CD4-positive, alpha-beta T cell (primary cell): ENCODE measurements around the gene RXFP4. TPM values are rescaled to one million over a fixed set of nuclear protein-coding genes. Genes with fewer than 3 reads are reported as not detected.

ENCODE experiments used
- ATAC-seq: fragments of 200-7000 bp; cut with Tn5 transposase; one replicate; pipeline ENCODE4 v1.10.0; 2022; ENCODE audit warnings: mild to moderate bottlenecking; ENCODE audit not compliant: poor library complexity
- CTCF ChIA-PET: fragments of 350-600 bp; sonication (Branson Sonifier 250); formaldehyde crosslinking; loops from one replicate; lab custom pipeline; 2021; ENCODE audit warnings: antibody characterized with exemption, inconsistent platforms; lab: Charles Lee
- POLR2A ChIA-PET: fragments of 350-600 bp; sonication (Branson Sonifier 250); formaldehyde crosslinking; loops from one replicate; lab custom pipeline; 2021; ENCODE audit warnings: antibody characterized with exemption, inconsistent platforms; lab: Charles Lee
- DNase-seq, 14 experiments: peaks; one replicate each; pipeline ENCODE4 v3.0.0-alpha.2; 2013 to 2020; ENCODE audit warnings: mixed read lengths in 2 of 14
- H3K27ac ChIP-seq, 2 donors: one replicate each; pipeline versions ENCODE4 v1.5.1 to v1.7.0; 2013; ENCODE audit warnings: low read length in 2 of 2, low read depth in 1 of 2, mild to moderate bottlenecking in 1 of 2
- H3K27me3 ChIP-seq, 2 experiments: 1 replicate in 1 of 2; 2 replicates in 1 of 2; pipeline versions ENCODE4 v1.6.1 to v1.7.0; 2013; ENCODE audit warnings: low read length in 2 of 2, control low read depth in 1 of 2, mild to moderate bottlenecking in 1 of 2, moderate library complexity in 1 of 2; ENCODE audit not compliant: insufficient read depth in 2 of 2, control insufficient read depth in 1 of 2
- H3K36me3 ChIP-seq: one replicate; pipeline ENCODE4 v1.6.1; 2013; ENCODE audit warnings: low read length, control low read depth; ENCODE audit not compliant: insufficient read depth
- H3K4me1 ChIP-seq: one replicate; pipeline ENCODE4 v1.6.1; 2013; ENCODE audit warnings: low read length, control low read depth; ENCODE audit not compliant: insufficient read depth
- H3K4me3 ChIP-seq: one replicate; pipeline ENCODE4 v1.5.1; 2013; ENCODE audit warnings: mild to moderate bottlenecking, low read length, moderate library complexity
- H3K9me3 ChIP-seq, 2 experiments: 1 replicate in 1 of 2; 2 replicates in 1 of 2; pipeline versions ENCODE4 v1.6.1 to v1.7.0; 2013; ENCODE audit warnings: low read length in 2 of 2, mild to moderate bottlenecking in 2 of 2, control low read depth in 1 of 2, moderate library complexity in 1 of 2; ENCODE audit not compliant: control insufficient read depth in 1 of 2, insufficient read depth in 1 of 2
- H3K27ac Mint-ChIP-seq: one replicate; pipeline ENCODE4 v1.8.0; 2020; ENCODE audit warnings: mixed read lengths
- H3K27me3 Mint-ChIP-seq: one replicate; pipeline ENCODE4 v1.8.0; 2021; ENCODE audit warnings: mixed read lengths
- H3K36me3 Mint-ChIP-seq: one replicate; pipeline ENCODE4 v1.8.0; 2021; ENCODE audit warnings: low read depth, mixed read lengths
- H3K4me1 Mint-ChIP-seq: one replicate; pipeline ENCODE4 v1.8.0; 2021; ENCODE audit warnings: low read depth, mixed read lengths
- H3K4me3 Mint-ChIP-seq: one replicate; pipeline ENCODE4 v1.8.0; 2020; ENCODE audit warnings: mild to moderate bottlenecking, mixed read lengths
- H3K9me3 Mint-ChIP-seq: one replicate; pipeline ENCODE4 v1.8.0; 2020; ENCODE audit warnings: mixed read lengths
- CTCF ChIP-seq: fragments of 200-600 bp; IDR thresholded peaks from one replicate; pipeline ENCODE4 v1.8.0; 2022; ENCODE audit warnings: antibody characterized with exemption, mild to moderate bottlenecking
- intact Hi-C, 2 experiments: fragments of 100-400 bp; cut with DNase I in 1 of 2; cut with micrococcal nuclease in 1 of 2; formaldehyde crosslinking; loops; one replicate each; pipeline versions ENCODE4 v1.15.1 to v1.9.0; 2023 to 2025; cut with DNase I, micrococcal nuclease
- total RNA-seq, 174 experiments: library from RNA in 2 of 174; stranded (reverse) in 2 of 174; gene quantifications; one replicate each; pipeline ENCODE4 v1.2.3 and lab custom pipeline; 2021 to 2026

Gene RXFP4
- total RNA-seq, 2 experiments from 2014 or later: not detected

GRCh38 chr1:155931332-155932038, 10.0 kb upstream of the RXFP4 start:
- no peaks in the 10 kb centered on the region for H3K27me3 Mint-ChIP-seq
- peak overlapping the region; percentile 65 for H3K4me3 Mint-ChIP-seq
- H3K9me3 Mint-ChIP-seq: no peaks in the 10 kb centered on the region
- Histone ChIP-seq H3K9me3 (no peaks in the 10 kb centered on the region), H3K4me1 (peaks cover 42% of the 10 kb centered on the region), H3K27me3 (no peaks in the 10 kb centered on the region), H3K4me3 (no peak overlapping the region), H3K27ac (no peak overlapping the region), H3K36me3 (peaks cover 70% of the 10 kb centered on the region)
- H3K4me1 Mint-ChIP-seq: peaks cover 37% of the 10 kb centered on the region
- DNase-seq: no peak
- POLR2A ChIA-PET: interaction anchor here (0.6 to 6.0 kb wide), 4 partner anchors 14 to 161 kb away, joined by 3 to 92 read pairs (median 4); partner anchors contain the start of gene ARHGEF2
- CTCF ChIA-PET: interaction anchor here (0.6 to 2.0 kb wide), 4 partner anchors 15 to 100 kb away, joined by 3 to 8 read pairs (median 4); no protein-coding TSS in a partner anchor
- H3K27ac Mint-ChIP-seq: no peak overlapping the region
- no peak for TF ChIP-seq CTCF
- no peak for ATAC-seq
- intact Hi-C loops: loop anchor here (5.0 kb wide), 2 partner anchors 74 to 121 kb away; partner anchors contain the start of genes GON4L (in 1 of the 2), LAMTOR2 (in 1 of the 2), SYT11 (in 1 of the 2) and UBQLN4 (in 1 of the 2)
- peaks cover 61% of the 10 kb centered on the region for H3K36me3 Mint-ChIP-seq

GRCh38 chr1:155932081-155932480, 9.4 kb upstream of the RXFP4 start:
- no peak overlapping the region for H3K4me3 ChIP-seq
- H3K36me3 ChIP-seq: peaks cover 64% of the 10 kb centered on the region
- Mint-ChIP-seq H3K36me3 (peaks cover 55% of the 10 kb centered on the region), H3K27me3 (no peaks in the 10 kb centered on the region), H3K9me3 (no peaks in the 10 kb centered on the region), H3K27ac (no peak overlapping the region), H3K4me1 (peaks cover 37% of the 10 kb centered on the region), H3K4me3 (peak overlapping the region; percentile 55)
- POLR2A ChIA-PET: interaction anchor here (0.6 to 6.0 kb wide), 5 partner anchors 9 to 46 kb away, joined by 3 to 92 read pairs (median 4); partner anchors contain the start of gene ARHGEF2
- H3K27ac ChIP-seq: no peak overlapping the region
- no peak for TF ChIP-seq CTCF
- intact Hi-C loops: loop anchor here (5.0 kb wide), 2 partner anchors 75 to 120 kb away; partner anchors contain the start of genes GON4L (in 1 of the 2), LAMTOR2 (in 1 of the 2), SYT11 (in 1 of the 2) and UBQLN4 (in 1 of the 2)
- ATAC-seq (no peak), DNase-seq (no peak)
- no peaks in the 10 kb centered on the region for H3K9me3 ChIP-seq
- no peaks in the 10 kb centered on the region for H3K27me3 ChIP-seq
- H3K4me1 ChIP-seq: peaks cover 42% of the 10 kb centered on the region
- CTCF ChIA-PET: interaction anchor here (0.6 to 3.2 kb wide), 5 partner anchors 14 to 134 kb away, joined by 3 to 10 read pairs (median 5); no protein-coding TSS in a partner anchor

GRCh38 chr1:155932487-155932886, 9.0 kb upstream of the RXFP4 start:
- CTCF ChIA-PET: interaction anchor here (0.6 to 3.2 kb wide), 5 partner anchors 14 to 134 kb away, joined by 3 to 10 read pairs (median 5); no protein-coding TSS in a partner anchor
- Mint-ChIP-seq H3K4me3 (peak overlapping the region; percentile 55), H3K27ac (no peak overlapping the region)

More at GRCh38 chr1:155932487-155932886, 9.0 kb upstream of the RXFP4 start:
- H3K36me3 Mint-ChIP-seq: peaks cover 51% of the 10 kb centered on the region
- POLR2A ChIA-PET: interaction anchor here (0.6 to 6.0 kb wide), 7 partner anchors 9 to 372 kb away, joined by 3 to 92 read pairs (median 3); partner anchors contain the start of gene ARHGEF2
- Histone ChIP-seq H3K27me3 (no peaks in the 10 kb centered on the region), H3K4me1 (peaks cover 42% of the 10 kb centered on the region), H3K27ac (no peak overlapping the region), H3K4me3 (no peak overlapping the region), H3K9me3 (no peaks in the 10 kb centered on the region), H3K36me3 (peaks cover 60% of the 10 kb centered on the region)
- ATAC-seq: no peak
- no peaks in the 10 kb centered on the region for H3K9me3 Mint-ChIP-seq
- TF ChIP-seq CTCF: no peak
- peaks cover 37% of the 10 kb centered on the region for H3K4me1 Mint-ChIP-seq
- no peak for DNase-seq
- H3K27me3 Mint-ChIP-seq: no peaks in the 10 kb centered on the region
- intact Hi-C loops: loop anchor here (5.0 kb wide), 2 partner anchors 75 to 120 kb away; partner anchors contain the start of genes GON4L (in 1 of the 2), LAMTOR2 (in 1 of the 2), SYT11 (in 1 of the 2) and UBQLN4 (in 1 of the 2)
